HL-60 (cell line): ENCODE data around the gene CDC42BPA.

Experiments used
- CTCF ChIP-seq: IDR thresholded peaks from one replicate; pipeline ENCODE4 v1.5.1; 2011; ENCODE audit warnings: low read length, control low read depth, inconsistent platforms; ENCODE audit not compliant: insufficient read depth
- POLR2AphosphoS5 ChIP-seq: IDR thresholded peaks from 2 replicates; pipeline ENCODE4 v1.6.1; 2012; ENCODE audit warnings: low read depth

- TF ChIP-seq CTCF (no peak), POLR2AphosphoS5 (no peak)
These were observed 373.0 kb downstream of the CDC42BPA start for GRCh38 chr1:226945106-226945857.
